HG03457 (cell line): ENCODE results near the gene ASB18.

Experiments
- ATAC-seq: cut with Tn5 transposase; IDR thresholded peaks from one replicate; pipeline ENCODE4 v1.9.1; 2021; ENCODE audit warnings: moderate number of reproducible peaks; ENCODE audit not compliant: unreplicated experiment

The ASB18 gene

GRCh38 chr2:236176951-236177350 is 87.3 kb downstream of the ASB18 start:
- no peak for ATAC-seq

- ATAC-seq: no peak
Measured at GRCh38 chr2:236176417-236176816, 87.8 kb downstream of the ASB18 start.

GRCh38 chr2:236175548-236176150 is 88.6 kb downstream of the ASB18 start:
- ATAC-seq: no peak

- no peak for ATAC-seq
Measured at GRCh38 chr2:236173729-236174607, 90.2 kb downstream of the ASB18 start.

- no peak for ATAC-seq
Measured at GRCh38 chr2:236173036-236173728, 91.0 kb downstream of the ASB18 start.

- no peak for ATAC-seq
Measured at GRCh38 chr2:236172255-236173035, 91.8 kb downstream of the ASB18 start.

- no peak for ATAC-seq
Measured at GRCh38 chr2:236171680-236172254, 92.4 kb downstream of the ASB18 start.

- no peak for ATAC-seq
Measured at GRCh38 chr2:236171181-236171679, 93.0 kb downstream of the ASB18 start.

- no peak for ATAC-seq
Measured at GRCh38 chr2:236170590-236171165, 93.5 kb downstream of the ASB18 start.

- ATAC-seq: no peak
Measured at GRCh38 chr2:236169741-236170589, 94.2 kb downstream of the ASB18 start.

GRCh38 chr2:236169151-236169721 is 95.0 kb downstream of the ASB18 start:
- no peak for ATAC-seq

- no peak for ATAC-seq
Measured at GRCh38 chr2:236168110-236169080, 95.8 kb downstream of the ASB18 start, which contains the start of gene GBX2. GBX2 (minus strand) TSS chr2:236168386; CDS start chr2:236167971, 415 bp downstream.

GRCh38 chr2:236167297-236168109 is 96.7 kb downstream of the ASB18 start:
- ATAC-seq: no peak

- no peak for ATAC-seq
Measured at GRCh38 chr2:236166796-236167296, 97.4 kb downstream of the ASB18 start.

- ATAC-seq: no peak
Measured at GRCh38 chr2:236165842-236166795, 98.1 kb downstream of the ASB18 start.
